Measurements from ENCODE around the gene MN1. TPM values are rescaled to one million over a fixed set of nuclear protein-coding genes. Genes with fewer than 3 reads are reported as not detected.

MN1 gene
- total RNA-seq, 1 experiment from 2014 or later, result 8.2 TPM

DNA sequence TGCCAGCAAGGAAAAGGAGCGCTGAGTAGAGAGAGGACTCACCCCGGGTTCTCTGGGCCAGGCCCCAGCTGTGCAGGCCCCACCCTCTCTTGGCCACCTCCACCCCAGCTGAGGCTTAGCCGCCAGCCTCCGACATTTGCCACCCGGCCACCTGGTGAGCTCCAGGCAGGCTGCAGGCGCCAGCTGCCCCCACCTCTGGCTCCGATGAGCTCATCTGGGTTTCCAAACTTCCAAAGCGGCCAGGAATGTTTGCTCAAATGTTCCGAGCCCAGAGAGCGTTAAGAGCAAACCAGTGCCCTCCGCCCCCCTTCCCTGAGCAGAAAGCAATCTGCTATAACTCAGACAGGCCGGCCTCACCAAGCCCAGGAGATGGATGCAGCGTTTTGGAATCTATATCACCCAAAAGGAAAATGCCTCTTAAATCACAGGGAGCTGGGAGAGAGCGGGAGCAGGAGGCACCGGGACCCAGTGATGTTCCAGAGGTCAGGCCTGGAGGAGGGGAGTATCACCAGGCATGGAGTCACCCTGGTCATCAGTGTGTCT, 9.1 kb upstream of the MN1 start:
- H3K4me2 ChIP-seq, result no peak overlapping the region

DNA sequence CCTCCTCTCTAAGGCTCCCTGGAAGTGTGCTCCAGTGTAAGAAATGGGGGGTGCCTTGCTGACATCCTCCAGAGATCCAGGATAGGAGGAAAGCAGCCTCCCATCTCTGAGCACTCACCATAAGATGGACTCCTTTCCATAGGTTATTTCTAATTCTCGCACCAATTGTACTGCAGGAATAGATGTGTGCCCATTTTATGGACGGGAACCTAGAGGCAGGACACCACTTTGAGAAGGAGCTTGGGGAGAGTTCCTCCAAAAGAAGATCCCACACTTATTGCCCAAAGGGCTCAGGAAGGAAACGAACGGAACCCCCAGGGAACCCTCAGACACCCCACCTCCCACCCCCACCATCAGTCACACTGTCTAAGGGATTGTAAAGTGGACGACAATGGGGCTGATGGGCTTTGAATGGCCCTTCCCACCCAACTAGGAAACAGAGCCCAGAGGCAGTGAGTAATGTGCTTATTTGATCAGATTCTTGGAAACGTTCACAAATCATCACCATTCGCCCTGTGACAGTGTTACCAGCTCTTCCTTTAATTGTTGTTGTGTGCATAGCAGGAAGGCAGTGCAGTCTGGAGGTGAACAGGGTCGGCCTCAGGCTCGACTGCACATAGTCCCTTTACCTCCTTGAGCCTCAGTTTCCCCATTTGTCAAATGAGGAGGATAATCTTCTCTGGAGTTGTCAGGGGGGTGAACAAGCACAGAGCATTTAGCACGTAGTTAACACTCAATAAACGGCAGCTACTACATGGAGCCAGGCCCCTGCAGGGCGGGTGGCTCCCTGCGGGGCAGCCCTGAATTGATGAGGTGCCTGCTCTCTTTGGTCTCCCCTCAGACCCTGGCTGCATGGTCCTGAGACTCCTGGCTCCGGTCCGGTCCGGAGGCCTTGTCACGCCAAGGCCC, 8.4 kb upstream of the MN1 start:
- no peaks in the 10 kb centered on the region for H3K9me3 ChIP-seq (ENCODE audit: insufficient read depth, low read depth)
- intact Hi-C loops (cut with micrococcal nuclease; ENCODE audit: unreplicated experiment), result no loop called here
- no peak overlapping the region for H2AFZ ChIP-seq
- H3K4me2 ChIP-seq, result no peak overlapping the region
- no peaks in the 10 kb centered on the region for H3K4me1 ChIP-seq (replicated peaks; ENCODE audit: insufficient read depth)
- BruUV-seq (replicated peaks), result no TSS peak
- no peaks in the 10 kb centered on the region; the same call in none of the 2 replicates for H3F3A ChIP-seq (ENCODE audit: insufficient read depth, low read depth)
- H3K9me2 ChIP-seq (ENCODE audit: insufficient read depth), result no peaks in the 10 kb centered on the region
- TF ChIP-seq EZH2 (IDR thresholded peaks at IDR 0.05; ENCODE audit: low read depth), result no peak
- TF ChIP-seq, protein P1, sequence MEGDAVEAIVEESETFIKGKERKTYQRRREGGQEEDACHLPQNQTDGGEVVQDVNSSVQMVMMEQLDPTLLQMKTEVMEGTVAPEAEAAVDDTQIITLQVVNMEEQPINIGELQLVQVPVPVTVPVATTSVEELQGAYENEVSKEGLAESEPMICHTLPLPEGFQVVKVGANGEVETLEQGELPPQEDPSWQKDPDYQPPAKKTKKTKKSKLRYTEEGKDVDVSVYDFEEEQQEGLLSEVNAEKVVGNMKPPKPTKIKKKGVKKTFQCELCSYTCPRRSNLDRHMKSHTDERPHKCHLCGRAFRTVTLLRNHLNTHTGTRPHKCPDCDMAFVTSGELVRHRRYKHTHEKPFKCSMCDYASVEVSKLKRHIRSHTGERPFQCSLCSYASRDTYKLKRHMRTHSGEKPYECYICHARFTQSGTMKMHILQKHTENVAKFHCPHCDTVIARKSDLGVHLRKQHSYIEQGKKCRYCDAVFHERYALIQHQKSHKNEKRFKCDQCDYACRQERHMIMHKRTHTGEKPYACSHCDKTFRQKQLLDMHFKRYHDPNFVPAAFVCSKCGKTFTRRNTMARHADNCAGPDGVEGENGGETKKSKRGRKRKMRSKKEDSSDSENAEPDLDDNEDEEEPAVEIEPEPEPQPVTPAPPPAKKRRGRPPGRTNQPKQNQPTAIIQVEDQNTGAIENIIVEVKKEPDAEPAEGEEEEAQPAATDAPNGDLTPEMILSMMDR (conservative IDR thresholded peaks at IDR 0.05), result no peak
- no peaks in the 10 kb centered on the region for H3K36me3 ChIP-seq (ENCODE audit: low read depth)
- H3K4me3 ChIP-seq, result no peak overlapping the region
- H3K27ac ChIP-seq, result no peak overlapping the region
- no peaks in the 10 kb centered on the region for H3K27me3 ChIP-seq (ENCODE audit: insufficient read depth, low read depth)
- H3K79me2 ChIP-seq (ENCODE audit: low read depth), result no peaks in the 10 kb centered on the region
- DNase-seq, result no peak
- POLR2A ChIA-PET (ENCODE audit: unreplicated experiment), result interaction anchor here (0.8 kb wide), 1 partner anchor 481 kb away, joined by 8 read pairs; no protein-coding TSS in a partner anchor
- CTCF ChIA-PET, result no interaction called here
- H4K20me1 ChIP-seq (ENCODE audit: insufficient read depth), result no peaks in the 10 kb centered on the region

More for the DNA sequence above, 9.1 kb upstream of the MN1 start:
- ChIA-PET CTCF (no interaction called here), POLR2A (ENCODE audit: unreplicated experiment) (interaction anchor here (0.8 kb wide), 1 partner anchor 482 kb away, joined by 8 read pairs; no protein-coding TSS in a partner anchor)
- Histone ChIP-seq H3K36me3 (ENCODE audit: low read depth) (no peaks in the 10 kb centered on the region), H3K27me3 (ENCODE audit: insufficient read depth, low read depth) (no peaks in the 10 kb centered on the region), H3F3A (ENCODE audit: insufficient read depth, low read depth) (no peaks in the 10 kb centered on the region; the same call in none of the 2 replicates), H3K9me3 (ENCODE audit: insufficient read depth, low read depth) (no peaks in the 10 kb centered on the region), H3K27ac (no peak overlapping the region), H2AFZ (no peak overlapping the region), H4K20me1 (ENCODE audit: insufficient read depth) (no peaks in the 10 kb centered on the region), H3K79me2 (ENCODE audit: low read depth) (no peaks in the 10 kb centered on the region), H3K4me1 (replicated peaks; ENCODE audit: insufficient read depth) (no peaks in the 10 kb centered on the region), H3K4me3 (no peak overlapping the region), H3K9me2 (ENCODE audit: insufficient read depth) (no peaks in the 10 kb centered on the region)
- TF ChIP-seq EZH2 (IDR thresholded peaks at IDR 0.05; ENCODE audit: low read depth), result no peak
- TF ChIP-seq, protein P1 (conservative IDR thresholded peaks at IDR 0.05), result no peak
- no TSS peak for BruUV-seq (replicated peaks)
- no peak for DNase-seq
- intact Hi-C loops (cut with micrococcal nuclease; ENCODE audit: unreplicated experiment), result no loop called here

DNA sequence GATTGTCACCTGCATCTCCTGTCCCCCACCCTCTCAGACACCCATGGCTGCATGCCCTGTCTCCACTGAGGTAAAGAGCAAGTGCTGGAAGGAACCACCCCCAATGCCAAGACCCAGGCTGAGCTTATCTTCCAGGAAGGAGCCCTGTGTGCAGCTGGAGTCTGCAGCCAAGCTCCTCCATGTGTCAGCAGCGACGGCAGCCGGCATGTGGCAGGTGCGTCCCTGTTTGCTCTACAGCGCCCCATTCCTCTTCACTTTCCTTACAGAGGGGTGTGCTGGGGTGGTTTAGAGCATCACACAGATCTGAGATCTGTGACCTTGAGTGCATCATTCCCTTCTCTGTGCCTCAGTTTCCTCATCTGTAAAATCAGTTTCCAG, 7.7 kb upstream of the MN1 start:
- ChIA-PET CTCF (no interaction called here), POLR2A (ENCODE audit: unreplicated experiment) (no interaction called here)
- intact Hi-C loops (cut with micrococcal nuclease; ENCODE audit: unreplicated experiment), result no loop called here

More for the DNA sequence above, 7.7 kb upstream of the MN1 start:
- H3F3A ChIP-seq (ENCODE audit: insufficient read depth, low read depth), result no peaks in the 10 kb centered on the region; the same call in none of the 2 replicates
- H3K4me3 ChIP-seq, result no peak overlapping the region
- H3K79me2 ChIP-seq (ENCODE audit: low read depth), result no peaks in the 10 kb centered on the region
- H3K4me2 ChIP-seq, result no peak overlapping the region
- no peaks in the 10 kb centered on the region for H4K20me1 ChIP-seq (ENCODE audit: insufficient read depth)
- H3K27me3 ChIP-seq (ENCODE audit: insufficient read depth, low read depth), result no peaks in the 10 kb centered on the region
- no peak overlapping the region for H3K27ac ChIP-seq
- H3K36me3 ChIP-seq (ENCODE audit: low read depth), result no peaks in the 10 kb centered on the region
- no peaks in the 10 kb centered on the region for H3K9me2 ChIP-seq (ENCODE audit: insufficient read depth)
- H2AFZ ChIP-seq, result no peak overlapping the region
- no peaks in the 10 kb centered on the region; the same call in 1 of the 2 replicates for H3K4me1 ChIP-seq (replicated peaks; ENCODE audit: insufficient read depth)
- TF ChIP-seq, protein P1 (conservative IDR thresholded peaks at IDR 0.05), result no peak
- no peak for TF ChIP-seq EZH2 (IDR thresholded peaks at IDR 0.05; ENCODE audit: low read depth)
- no TSS peak for BruUV-seq (replicated peaks)
- DNase-seq, result no peak
- H3K9me3 ChIP-seq (ENCODE audit: insufficient read depth, low read depth), result no peaks in the 10 kb centered on the region

Measured in PC-9 (cell line).